ENCODE data around the gene FBXO46.

The FBXO46 gene

GRCh38 chr19:45730368-45731288, at the start of gene FBXO46:
FBXO46 (minus strand) TSS chr19:45730896; CDS start chr19:45713495, 17,401 bp downstream.
- peak; percentile 99 for DNase-seq

GRCh38 chr19:45780146-45780447, 49.4 kb upstream of the FBXO46 start:
- no peak for DNase-seq

- DNase-seq, result peak; percentile 95
These were observed 48.8 kb upstream of the FBXO46 start for GRCh38 chr19:45779231-45780145.

- no peak for DNase-seq
These were observed 47.4 kb upstream of the FBXO46 start for GRCh38 chr19:45778010-45778661.

- DNase-seq, result no peak
These were observed 46.8 kb upstream of the FBXO46 start for GRCh38 chr19:45777395-45777961.

- DNase-seq, result no peak
These were observed 44.1 kb upstream of the FBXO46 start for GRCh38 chr19:45774765-45775164.

- peak; percentile 22 for DNase-seq
These were observed 42.7 kb upstream of the FBXO46 start for GRCh38 chr19:45773384-45773783.

GRCh38 chr19:45772912-45773311, 42.2 kb upstream of the FBXO46 start:
- no peak for DNase-seq

- peak; percentile 29 for DNase-seq
These were observed 41.6 kb upstream of the FBXO46 start for GRCh38 chr19:45772130-45772840.

- DNase-seq, result no peak
These were observed 40.7 kb upstream of the FBXO46 start for GRCh38 chr19:45771311-45771933.

- DNase-seq, result peak; percentile 98
These were observed 39.8 kb upstream of the FBXO46 start for GRCh38 chr19:45770192-45771101.

- peak; percentile 79 for DNase-seq
These were observed 39.1 kb upstream of the FBXO46 start for GRCh38 chr19:45769821-45770191.

- peak; percentile 98 for DNase-seq
These were observed 38.5 kb upstream of the FBXO46 start, which contains the start of gene SIX5 for GRCh38 chr19:45768984-45769782. SIX5 (minus strand) TSS chr19:45769252; CDS start chr19:45768844, 408 bp downstream.

GRCh38 chr19:45768655-45768983, 37.9 kb upstream of the FBXO46 start:
- peak; percentile 65 for DNase-seq

GRCh38 chr19:45767881-45768654, 37.4 kb upstream of the FBXO46 start:
- peak; percentile 60 for DNase-seq

GRCh38 chr19:45767410-45767880, 36.7 kb upstream of the FBXO46 start:
- DNase-seq, result no peak

GRCh38 chr19:45766869-45767346, 36.2 kb upstream of the FBXO46 start:
- no peak for DNase-seq

- no peak for DNase-seq
These were observed 35.7 kb upstream of the FBXO46 start for GRCh38 chr19:45766296-45766868.
